ENCODE measurements around the gene DCTPP1. TPM values are rescaled to one million over a fixed set of nuclear protein-coding genes. Genes with fewer than 3 reads are reported as not detected.

DCTPP1 gene
- total and polyA plus RNA-seq, 2 of the 13 experiments (the other 11 are each of a cell fraction or from before 2014, with no cell fraction given) = 54.8 to 74.4 TPM

DNA sequence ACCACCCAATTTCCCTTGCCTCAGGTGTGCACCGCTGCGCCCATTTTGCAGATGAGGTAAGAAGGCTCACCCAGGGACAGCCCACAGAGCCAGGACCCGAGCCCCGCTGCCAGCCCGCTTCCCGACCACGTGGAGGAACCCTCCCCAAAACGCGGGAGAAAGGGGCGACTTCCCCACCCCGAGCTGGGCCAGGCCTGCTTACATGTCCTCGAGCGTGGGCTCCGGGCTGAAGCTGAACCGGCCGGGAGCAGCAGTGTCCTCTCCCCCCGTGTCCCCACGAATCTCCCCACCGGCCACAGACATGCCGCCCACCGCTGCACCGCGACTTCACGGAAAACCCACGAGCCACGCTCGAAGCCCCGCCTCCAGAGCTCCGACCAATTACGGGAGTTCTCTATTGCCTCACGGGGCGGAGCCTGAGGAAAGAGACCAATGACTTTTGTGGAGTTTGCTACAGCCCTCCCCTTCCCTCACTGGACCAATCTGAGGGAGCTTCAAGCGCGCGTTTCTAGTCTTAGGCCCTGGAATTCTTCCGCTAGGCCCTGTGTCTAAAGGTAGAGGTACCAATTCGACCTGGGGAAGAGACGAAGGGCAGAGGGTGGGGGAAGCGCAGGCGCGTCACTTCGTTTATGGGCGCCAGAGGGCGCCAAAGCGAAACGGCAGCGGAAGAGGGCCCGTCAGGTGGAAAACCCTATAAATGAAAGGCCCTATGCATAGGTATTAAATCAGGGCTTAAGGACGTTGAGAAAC is at the start of gene DCTPP1 (continued):
- TF ChIP-seq MAFF (IDR thresholded peaks at IDR 0.05; ENCODE audit: low read depth, low read length) (no peak), ZBTB8A (CRISPR knock-in tag; IDR thresholded peaks at IDR 0.05; ENCODE audit: borderline replicate concordance, low read depth) (peak; percentile 70; the same call in 1 of the 2 replicates), NKX3-1 (CRISPR knock-in tag; IDR thresholded peaks at IDR 0.05) (no peak; the same call in none of the 2 replicates), FOXJ3 (CRISPR knock-in tag; IDR thresholded peaks at IDR 0.05; ENCODE audit: borderline replicate concordance) (peak; percentile 56; the same call in 1 of the 2 replicates), TBL1XR1 (IDR thresholded peaks at IDR 0.05; ENCODE audit: borderline replicate concordance, low read length, partially characterized antibody) (no peak), ZNF768 (CRISPR knock-in tag; IDR thresholded peaks at IDR 0.05) (peak; percentile 60; the same call in 1 of the 2 replicates), GZF1 (CRISPR knock-in tag; IDR thresholded peaks at IDR 0.05) (peak; percentile 71; the same call in 1 of the 2 replicates), MLLT10 (CRISPR knock-in tag; IDR thresholded peaks at IDR 0.05) (no peak), ZNF543 (CRISPR knock-in tag; IDR thresholded peaks at IDR 0.05) (peak; percentile 86; the same call in 1 of the 2 replicates), MED1 (CRISPR knock-in tag; IDR thresholded peaks at IDR 0.05) (peak; percentile 85), SP2 (CRISPR knock-in tag; IDR thresholded peaks at IDR 0.05) (peak; percentile 92), CENPT (CRISPR knock-in tag; IDR thresholded peaks at IDR 0.05; ENCODE audit: low read depth) (0 out of 2 replicates have a peak, but pooled peaks have one; percentile 63), SOX6 (IDR thresholded peaks at IDR 0.05) (no peak), SOX6 (CRISPR knock-in tag; IDR thresholded peaks at IDR 0.05) (peak; percentile 72)
- TF ChIP-seq, protein P1, sequence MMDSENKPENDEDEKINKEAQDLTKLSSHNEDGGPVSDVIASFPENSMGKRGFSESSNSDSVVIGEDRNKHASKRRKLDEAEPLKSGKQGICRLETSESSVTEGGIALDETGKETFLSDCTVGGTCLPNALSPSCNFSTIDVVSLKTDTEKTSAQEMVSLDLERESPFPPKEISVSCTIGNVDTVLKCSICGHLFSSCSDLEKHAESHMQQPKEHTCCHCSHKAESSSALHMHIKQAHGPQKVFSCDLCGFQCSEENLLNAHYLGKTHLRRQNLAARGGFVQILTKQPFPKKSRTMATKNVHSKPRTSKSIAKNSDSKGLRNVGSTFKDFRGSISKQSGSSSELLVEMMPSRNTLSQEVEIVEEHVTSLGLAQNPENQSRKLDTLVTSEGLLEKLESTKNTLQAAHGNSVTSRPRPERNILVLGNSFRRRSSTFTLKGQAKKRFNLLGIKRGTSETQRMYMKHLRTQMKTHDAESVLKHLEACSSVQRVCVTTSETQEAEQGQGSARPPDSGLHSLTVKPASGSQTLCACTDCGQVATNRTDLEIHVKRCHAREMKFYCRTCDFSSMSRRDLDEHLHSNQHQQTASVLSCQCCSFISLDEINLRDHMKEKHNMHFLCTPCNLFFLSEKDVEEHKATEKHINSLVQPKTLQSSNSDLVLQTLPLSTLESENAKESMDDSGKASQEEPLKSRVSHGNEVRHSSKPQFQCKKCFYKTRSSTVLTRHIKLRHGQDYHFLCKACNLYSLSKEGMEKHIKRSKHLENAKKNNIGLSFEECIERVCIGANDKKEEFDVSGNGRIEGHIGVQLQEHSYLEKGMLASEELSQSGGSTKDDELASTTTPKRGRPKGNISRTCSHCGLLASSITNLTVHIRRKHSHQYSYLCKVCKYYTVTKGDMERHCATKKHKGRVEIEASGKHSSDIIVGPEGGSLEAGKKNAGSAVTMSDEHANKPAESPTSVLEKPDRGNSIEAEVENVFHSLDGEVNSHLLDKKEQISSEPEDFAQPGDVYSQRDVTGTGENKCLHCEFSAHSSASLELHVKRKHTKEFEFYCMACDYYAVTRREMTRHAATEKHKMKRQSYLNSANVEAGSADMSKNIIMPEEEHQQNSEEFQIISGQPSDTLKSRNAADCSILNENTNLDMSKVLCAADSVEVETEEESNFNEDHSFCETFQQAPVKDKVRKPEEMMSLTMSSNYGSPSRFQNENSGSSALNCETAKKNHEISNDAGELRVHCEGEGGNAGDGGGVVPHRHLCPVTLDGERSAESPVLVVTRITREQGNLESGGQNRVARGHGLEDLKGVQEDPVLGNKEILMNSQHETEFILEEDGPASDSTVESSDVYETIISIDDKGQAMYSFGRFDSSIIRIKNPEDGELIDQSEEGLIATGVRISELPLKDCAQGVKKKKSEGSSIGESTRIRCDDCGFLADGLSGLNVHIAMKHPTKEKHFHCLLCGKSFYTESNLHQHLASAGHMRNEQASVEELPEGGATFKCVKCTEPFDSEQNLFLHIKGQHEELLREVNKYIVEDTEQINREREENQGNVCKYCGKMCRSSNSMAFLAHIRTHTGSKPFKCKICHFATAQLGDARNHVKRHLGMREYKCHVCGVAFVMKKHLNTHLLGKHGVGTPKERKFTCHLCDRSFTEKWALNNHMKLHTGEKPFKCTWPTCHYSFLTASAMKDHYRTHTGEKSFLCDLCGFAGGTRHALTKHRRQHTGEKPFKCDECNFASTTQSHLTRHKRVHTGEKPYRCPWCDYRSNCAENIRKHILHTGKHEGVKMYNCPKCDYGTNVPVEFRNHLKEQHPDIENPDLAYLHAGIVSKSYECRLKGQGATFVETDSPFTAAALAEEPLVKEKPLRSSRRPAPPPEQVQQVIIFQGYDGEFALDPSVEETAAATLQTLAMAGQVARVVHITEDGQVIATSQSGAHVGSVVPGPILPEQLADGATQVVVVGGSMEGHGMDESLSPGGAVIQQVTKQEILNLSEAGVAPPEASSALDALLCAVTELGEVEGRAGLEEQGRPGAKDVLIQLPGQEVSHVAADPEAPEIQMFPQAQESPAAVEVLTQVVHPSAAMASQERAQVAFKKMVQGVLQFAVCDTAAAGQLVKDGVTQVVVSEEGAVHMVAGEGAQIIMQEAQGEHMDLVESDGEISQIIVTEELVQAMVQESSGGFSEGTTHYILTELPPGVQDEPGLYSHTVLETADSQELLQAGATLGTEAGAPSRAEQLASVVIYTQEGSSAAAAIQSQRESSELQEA (CRISPR knock-in tag; IDR thresholded peaks at IDR 0.05; ENCODE audit: not compliant biosample characterization) = no peak
- TF ChIP-seq, protein P2, sequence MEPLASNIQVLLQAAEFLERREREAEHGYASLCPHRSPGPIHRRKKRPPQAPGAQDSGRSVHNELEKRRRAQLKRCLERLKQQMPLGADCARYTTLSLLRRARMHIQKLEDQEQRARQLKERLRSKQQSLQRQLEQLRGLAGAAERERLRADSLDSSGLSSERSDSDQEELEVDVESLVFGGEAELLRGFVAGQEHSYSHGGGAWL (CRISPR knock-in tag; IDR thresholded peaks at IDR 0.05) = peak; percentile 82; the same call in 1 of the 2 replicates
- TF ChIP-seq, protein P3, sequence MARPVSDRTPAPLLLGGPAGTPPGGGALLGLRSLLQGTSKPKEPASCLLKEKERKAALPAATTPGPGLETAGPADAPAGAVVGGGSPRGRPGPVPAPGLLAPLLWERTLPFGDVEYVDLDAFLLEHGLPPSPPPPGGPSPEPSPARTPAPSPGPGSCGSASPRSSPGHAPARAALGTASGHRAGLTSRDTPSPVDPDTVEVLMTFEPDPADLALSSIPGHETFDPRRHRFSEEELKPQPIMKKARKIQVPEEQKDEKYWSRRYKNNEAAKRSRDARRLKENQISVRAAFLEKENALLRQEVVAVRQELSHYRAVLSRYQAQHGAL (CRISPR knock-in tag; IDR thresholded peaks at IDR 0.05; ENCODE audit: not compliant biosample characterization) = no peak
- TF ChIP-seq, protein P4, sequence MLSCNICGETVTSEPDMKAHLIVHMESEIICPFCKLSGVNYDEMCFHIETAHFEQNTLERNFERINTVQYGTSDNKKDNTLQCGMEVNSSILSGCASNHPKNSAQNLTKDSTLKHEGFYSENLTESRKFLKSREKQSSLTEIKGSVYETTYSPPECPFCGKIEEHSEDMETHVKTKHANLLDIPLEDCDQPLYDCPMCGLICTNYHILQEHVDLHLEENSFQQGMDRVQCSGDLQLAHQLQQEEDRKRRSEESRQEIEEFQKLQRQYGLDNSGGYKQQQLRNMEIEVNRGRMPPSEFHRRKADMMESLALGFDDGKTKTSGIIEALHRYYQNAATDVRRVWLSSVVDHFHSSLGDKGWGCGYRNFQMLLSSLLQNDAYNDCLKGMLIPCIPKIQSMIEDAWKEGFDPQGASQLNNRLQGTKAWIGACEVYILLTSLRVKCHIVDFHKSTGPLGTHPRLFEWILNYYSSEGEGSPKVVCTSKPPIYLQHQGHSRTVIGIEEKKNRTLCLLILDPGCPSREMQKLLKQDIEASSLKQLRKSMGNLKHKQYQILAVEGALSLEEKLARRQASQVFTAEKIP (CRISPR knock-in tag; IDR thresholded peaks at IDR 0.05; ENCODE audit: borderline replicate concordance) = no peak

Measured in HepG2 (cell line).